H7 (cell line): ENCODE results near the gene TLL2. TPM values are rescaled to one million over a fixed set of nuclear protein-coding genes. Genes with fewer than 3 reads are reported as not detected.

Experiments
- DNase-seq: peaks from one replicate; pipeline ENCODE4 v3.0.0; 2012
- H3K27me3 ChIP-seq: 2 replicates; pipeline ENCODE4 v1.6.0; 2011; ENCODE audit warnings: mild to moderate bottlenecking, low read length; ENCODE audit not compliant: control insufficient read depth, insufficient read depth
- H3K36me3 ChIP-seq: replicated peaks from 2 replicates; pipeline ENCODE4 v1.5.1; 2011; ENCODE audit warnings: low read length; ENCODE audit not compliant: control insufficient read depth, insufficient read depth
- H3K4me3 ChIP-seq: 2 replicates; pipeline ENCODE4 v1.5.1; 2011; ENCODE audit warnings: low read depth, mild to moderate bottlenecking, control low read depth, low read length, moderate library complexity; ENCODE audit not compliant: insufficient read depth
- total RNA-seq: library from RNA; depleted of rRNA; stranded (reverse); fragments of >200 nt; shearing (Covaris generic); gene quantifications from 2 replicates; pipeline ENCODE4 v1.2.3, GENCODE V29; 2014

Gene TLL2
- total RNA-seq, 1 experiment from 2014 or later: 2.5 TPM

- Histone ChIP-seq H3K36me3 (no peaks in the 10 kb centered on the region), H3K27me3 (no peaks in the 10 kb centered on the region), H3K4me3 (no peak overlapping the region)
- no peak for DNase-seq
Measured at GRCh38 chr10:96366508-96366907, 147.2 kb downstream of the TLL2 start.

DNA sequence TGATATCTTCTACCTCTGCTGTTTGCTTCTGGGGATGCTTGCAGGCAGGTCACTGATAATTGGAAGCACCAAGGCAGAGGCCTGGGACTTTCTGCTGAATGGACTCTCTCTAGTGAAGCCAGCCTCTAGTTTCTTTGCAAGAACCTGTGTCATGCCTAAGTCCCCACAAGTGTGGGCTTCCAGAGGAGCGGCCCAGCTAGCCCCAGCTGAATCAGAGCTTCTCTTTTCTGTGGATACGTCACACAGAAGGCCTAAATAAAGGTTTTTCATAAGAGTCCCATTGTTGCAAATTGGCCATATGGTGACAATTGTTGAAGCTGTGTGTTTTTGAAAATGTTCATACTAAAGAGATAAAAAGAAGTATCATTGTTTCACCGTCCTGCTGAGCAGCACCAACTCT lies 148.2 kb downstream of the TLL2 start:
- Histone ChIP-seq H3K4me3 (no peak overlapping the region), H3K36me3 (no peaks in the 10 kb centered on the region), H3K27me3 (no peaks in the 10 kb centered on the region)
- no peak for DNase-seq

GRCh38 chr10:96360766-96361165 lies 153.0 kb downstream of the TLL2 start:
- Histone ChIP-seq H3K27me3 (no peaks in the 10 kb centered on the region; the same call in 1 of the 2 replicates), H3K36me3 (no peaks in the 10 kb centered on the region), H3K4me3 (no peak overlapping the region)
- no peak for DNase-seq

- no peak for DNase-seq
- Histone ChIP-seq H3K4me3 (no peak overlapping the region), H3K27me3 (no peaks in the 10 kb centered on the region; the same call in 1 of the 2 replicates), H3K36me3 (no peaks in the 10 kb centered on the region)
Measured at GRCh38 chr10:96360331-96360730, 153.4 kb downstream of the TLL2 start.

GRCh38 chr10:96359616-96360015 lies 154.1 kb downstream of the TLL2 start:
- DNase-seq: no peak
- Histone ChIP-seq H3K4me3 (no peak overlapping the region), H3K36me3 (no peaks in the 10 kb centered on the region), H3K27me3 (no peaks in the 10 kb centered on the region; the same call in 1 of the 2 replicates)

GRCh38 chr10:96358851-96359540 lies 154.7 kb downstream of the TLL2 start, which contains the start of gene OPALIN:
Gene OPALIN (minus strand): TSS chr10:96359002. CDS start chr10:96358896, 106 bp downstream.
- DNase-seq: no peak
- Histone ChIP-seq H3K4me3 (no peak within 1 kb of the TSS), H3K27me3 (no peaks in the 10 kb centered on the region; the same call in 1 of the 2 replicates), H3K36me3 (no peaks in the 10 kb centered on the region)

GRCh38 chr10:96357038-96357620 lies 156.6 kb downstream of the TLL2 start:
- no peaks in the 10 kb centered on the region for H3K36me3 ChIP-seq
- H3K4me3 ChIP-seq: no peak overlapping the region
- no peaks in the 10 kb centered on the region; the same call in 1 of the 2 replicates for H3K27me3 ChIP-seq
- DNase-seq: no peak

- H3K36me3 ChIP-seq: no peaks in the 10 kb centered on the region
- H3K4me3 ChIP-seq: no peak overlapping the region
- DNase-seq: no peak
- H3K27me3 ChIP-seq: no peaks in the 10 kb centered on the region
Measured at GRCh38 chr10:96352582-96352981, 161.1 kb downstream of the TLL2 start.

DNA sequence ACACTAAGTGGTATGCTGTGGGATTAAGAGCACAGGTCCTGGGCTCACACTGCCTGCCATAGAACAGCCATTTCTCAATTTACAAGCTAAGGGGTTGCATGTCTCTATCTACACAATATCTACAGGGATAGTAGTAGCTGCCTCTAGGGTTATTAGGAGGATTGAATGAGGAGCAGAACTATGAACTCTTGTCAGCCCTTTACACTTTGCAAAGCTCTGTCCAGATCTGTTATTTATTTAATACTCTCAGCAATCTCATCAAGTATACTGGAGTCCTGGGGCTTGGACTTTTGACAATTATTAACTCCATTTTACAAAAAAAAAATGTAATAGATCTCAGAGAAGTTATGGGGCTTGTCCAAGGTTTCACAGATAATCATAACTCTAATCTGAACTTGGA lies 161.7 kb downstream of the TLL2 start:
- H3K27me3 ChIP-seq: no peaks in the 10 kb centered on the region
- H3K4me3 ChIP-seq: no peak overlapping the region
- no peak for DNase-seq
- no peaks in the 10 kb centered on the region for H3K36me3 ChIP-seq

DNA sequence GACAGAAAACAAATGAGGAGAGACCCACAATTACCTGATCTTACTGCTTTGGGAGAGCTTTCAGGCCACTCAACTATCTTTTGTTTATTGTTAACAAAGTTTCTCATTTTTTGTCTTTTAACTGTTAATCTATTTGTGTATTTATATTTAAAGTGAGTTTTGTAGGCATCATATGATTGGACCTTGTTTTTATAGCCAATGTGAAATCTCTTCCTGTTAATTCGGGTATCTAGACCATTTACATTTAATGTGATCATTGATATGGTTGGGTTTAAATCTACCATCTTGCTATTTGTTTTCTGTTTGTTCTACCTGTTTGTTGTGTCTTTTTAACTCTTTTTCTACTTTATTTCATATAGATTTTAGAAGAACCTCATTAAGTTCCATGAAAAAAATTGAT lies 167.4 kb downstream of the TLL2 start:
- Histone ChIP-seq H3K4me3 (no peak overlapping the region), H3K27me3 (no peaks in the 10 kb centered on the region; the same call in 1 of the 2 replicates), H3K36me3 (no peaks in the 10 kb centered on the region)
- DNase-seq: no peak

DNA sequence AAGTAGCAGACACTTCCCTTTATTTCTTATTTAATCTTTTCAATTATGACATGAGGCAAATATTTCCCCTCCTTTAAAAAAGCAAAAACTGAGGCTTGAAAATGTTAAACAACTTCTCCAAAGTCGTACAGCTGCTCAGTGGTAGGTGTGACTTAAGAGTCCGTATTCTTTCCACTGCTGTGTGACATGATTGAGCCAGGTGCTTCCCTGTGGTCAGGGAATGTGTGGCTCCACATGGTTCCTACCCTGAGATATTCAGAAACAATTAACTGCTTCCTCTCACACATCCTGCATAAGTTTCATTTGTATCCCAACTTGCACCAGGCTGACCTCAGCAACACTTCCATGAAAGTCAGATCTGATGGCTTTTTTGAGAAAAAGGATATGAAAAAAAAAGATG lies 168.5 kb downstream of the TLL2 start:
- DNase-seq: peak; percentile 28
- Histone ChIP-seq H3K27me3 (no peaks in the 10 kb centered on the region; the same call in 1 of the 2 replicates), H3K36me3 (no peaks in the 10 kb centered on the region), H3K4me3 (no peak overlapping the region)

DNA sequence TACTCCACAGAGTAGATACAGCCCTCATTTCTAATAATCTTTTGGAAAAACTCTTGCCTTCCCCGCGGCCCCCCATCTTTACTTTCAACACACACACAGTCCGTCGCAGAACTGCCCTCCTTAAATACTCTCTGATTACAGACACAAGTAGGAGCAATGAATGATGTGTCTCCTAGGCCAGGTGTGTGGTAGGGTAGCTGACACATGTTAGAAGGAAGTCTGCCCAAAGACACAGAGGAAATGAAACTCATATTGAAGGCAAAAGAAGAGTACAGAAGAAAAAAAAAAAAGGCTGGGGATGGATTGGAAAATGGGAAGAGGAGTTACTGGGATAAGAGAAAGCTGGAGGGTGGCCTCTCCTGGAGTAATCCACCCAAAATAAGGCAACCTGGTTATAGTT lies 169.5 kb downstream of the TLL2 start:
- DNase-seq: no peak
- H3K4me3 ChIP-seq: no peak overlapping the region
- no peaks in the 10 kb centered on the region; the same call in 1 of the 2 replicates for H3K27me3 ChIP-seq
- H3K36me3 ChIP-seq: no peaks in the 10 kb centered on the region

DNA sequence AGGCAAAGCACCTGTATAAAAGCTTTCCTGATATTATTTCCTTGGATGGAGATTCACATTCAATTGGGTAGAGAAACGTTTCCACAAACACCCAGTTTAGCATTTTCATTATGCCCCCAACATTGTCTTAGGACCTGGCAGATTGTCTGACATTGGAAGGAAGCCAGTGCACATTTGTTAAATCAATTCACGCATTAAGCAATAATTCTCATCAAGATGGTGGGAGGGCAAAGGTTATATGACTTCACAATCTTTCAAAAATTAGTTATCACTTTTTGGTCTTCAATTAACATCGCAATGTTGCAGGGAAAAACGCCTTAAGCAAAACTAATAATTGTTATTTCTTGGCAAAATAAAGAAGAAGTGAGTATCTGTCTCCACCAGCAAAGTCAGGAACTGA lies 171.3 kb downstream of the TLL2 start:
- Histone ChIP-seq H3K36me3 (no peaks in the 10 kb centered on the region), H3K27me3 (no peaks in the 10 kb centered on the region; the same call in 1 of the 2 replicates), H3K4me3 (no peak overlapping the region)
- no peak for DNase-seq

DNA sequence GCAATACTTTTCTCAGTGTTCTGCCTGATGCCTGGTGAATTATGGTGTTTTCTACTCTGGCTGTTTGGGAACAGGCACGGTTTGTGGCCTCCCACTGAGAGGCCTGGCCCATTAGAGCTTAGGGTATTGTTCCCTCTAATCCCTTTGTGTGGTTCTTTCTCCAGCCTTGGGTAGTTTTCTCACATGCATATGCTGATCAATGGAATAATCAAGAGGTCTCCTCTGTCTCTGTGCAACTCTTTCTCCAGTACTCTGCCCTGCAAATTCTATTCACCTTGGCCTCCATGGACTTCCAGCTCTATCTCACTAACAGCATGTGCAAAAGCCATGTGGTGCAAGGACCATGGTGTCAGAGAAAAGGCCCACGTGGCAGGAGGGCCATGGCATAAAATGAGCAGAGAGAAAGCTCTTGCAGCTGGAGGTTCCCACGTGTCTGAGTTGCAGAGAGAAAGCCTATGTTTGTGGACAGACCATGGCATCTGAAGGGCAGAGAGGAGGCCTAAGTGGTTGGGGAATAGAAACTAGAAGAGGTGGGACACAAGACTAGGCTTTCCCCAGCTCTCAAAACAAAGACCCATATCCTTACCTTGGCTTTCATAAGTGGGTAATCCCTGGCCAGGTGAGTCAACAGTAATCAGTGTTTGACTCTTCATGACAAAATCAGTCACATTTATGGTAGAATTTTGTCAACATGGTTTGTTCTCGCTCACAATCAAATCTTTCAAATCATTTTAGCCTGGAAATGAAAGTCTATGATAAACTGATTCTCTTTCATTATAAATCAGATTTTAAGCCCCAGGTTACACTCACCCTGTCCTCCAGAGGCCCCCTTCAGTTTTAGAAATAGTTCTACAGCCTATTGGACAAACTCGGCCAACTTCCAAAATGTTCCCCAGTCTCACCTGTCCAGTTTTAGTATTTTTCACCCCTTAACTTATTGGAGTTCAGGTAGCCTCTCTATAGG lies 172.2 kb downstream of the TLL2 start:
- Histone ChIP-seq H3K36me3 (no peaks in the 10 kb centered on the region), H3K4me3 (no peak overlapping the region), H3K27me3 (no peaks in the 10 kb centered on the region; the same call in 1 of the 2 replicates)
- DNase-seq: peak; percentile 41
